SJCRH30 (cell line): Measurements from ENCODE around the gene VWA3A. TPM values are rescaled to one million over a fixed set of nuclear protein-coding genes. Genes with fewer than 3 reads are reported as not detected.

Source experiments
- DNase-seq, 2 experiments: peaks; one replicate each; pipeline ENCODE4 v3.0.0-alpha.2; 2015 to 2020
- H3K27ac ChIP-seq: fragments of 250-450 bp; sonication (Bioruptor Pico); 2 replicates; pipeline ENCODE4 v1.5.1; 2020; ENCODE audit warnings: mild to moderate bottlenecking, moderate library complexity
- H3K27me3 ChIP-seq: fragments of 250-450 bp; sonication (Bioruptor Pico); 2 replicates; pipeline ENCODE4 v1.5.1; 2020; ENCODE audit warnings: mild to moderate bottlenecking, moderate library complexity
- H3K36me3 ChIP-seq: fragments of 250-450 bp; sonication (Bioruptor Pico); 2 replicates; pipeline ENCODE4 v1.5.1; 2020; ENCODE audit warnings: mild to moderate bottlenecking, moderate library complexity
- H3K4me1 ChIP-seq: fragments of 250-450 bp; sonication (Bioruptor Pico); 2 replicates; pipeline ENCODE4 v1.5.1; 2020; ENCODE audit warnings: mild to moderate bottlenecking, moderate library complexity
- H3K4me3 ChIP-seq: fragments of 250-450 bp; sonication (Bioruptor Pico); 2 replicates; pipeline ENCODE4 v1.5.1; 2020; ENCODE audit warnings: mild to moderate bottlenecking, moderate library complexity
- H3K9me3 ChIP-seq: fragments of 250-450 bp; sonication (Bioruptor Pico); replicated peaks from 2 replicates; pipeline ENCODE4 v1.5.1; 2020; ENCODE audit warnings: mild to moderate bottlenecking, moderate library complexity
- total RNA-seq: library from RNA; depleted of rRNA; stranded (reverse); fragments of >200 nt; shearing (Covaris generic); gene quantifications from 2 replicates; pipeline ENCODE4 v1.2.3, GENCODE V29; 2014

Gene VWA3A
- total RNA-seq, 1 experiment from 2014 or later = not detected

DNA sequence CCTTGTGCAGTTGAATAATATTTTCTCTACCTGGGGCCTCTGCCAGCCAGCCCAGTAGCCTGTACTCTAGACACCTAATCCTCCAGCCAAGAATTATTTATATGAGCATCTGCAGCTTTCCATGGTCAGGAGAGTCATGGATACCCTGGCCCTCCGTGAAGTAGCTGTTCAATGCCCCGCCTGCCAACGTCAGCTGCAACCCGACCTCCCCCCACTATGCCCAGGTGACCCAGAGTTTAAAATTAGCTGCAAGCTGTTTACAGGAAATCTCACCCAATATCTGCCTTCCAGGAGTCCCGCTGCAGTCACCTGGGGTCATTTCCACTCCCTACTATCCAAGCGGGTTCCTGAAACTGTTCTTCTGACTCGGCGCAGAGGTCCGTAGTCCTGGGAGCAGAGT is 82.3 kb downstream of the VWA3A start:
- no peak for DNase-seq
- Histone ChIP-seq H3K36me3 (no peaks in the 10 kb centered on the region), H3K4me1 (no peaks in the 10 kb centered on the region), H3K27ac (no peak overlapping the region), H3K9me3 (no peaks in the 10 kb centered on the region), H3K4me3 (no peak overlapping the region), H3K27me3 (no peaks in the 10 kb centered on the region)

DNA sequence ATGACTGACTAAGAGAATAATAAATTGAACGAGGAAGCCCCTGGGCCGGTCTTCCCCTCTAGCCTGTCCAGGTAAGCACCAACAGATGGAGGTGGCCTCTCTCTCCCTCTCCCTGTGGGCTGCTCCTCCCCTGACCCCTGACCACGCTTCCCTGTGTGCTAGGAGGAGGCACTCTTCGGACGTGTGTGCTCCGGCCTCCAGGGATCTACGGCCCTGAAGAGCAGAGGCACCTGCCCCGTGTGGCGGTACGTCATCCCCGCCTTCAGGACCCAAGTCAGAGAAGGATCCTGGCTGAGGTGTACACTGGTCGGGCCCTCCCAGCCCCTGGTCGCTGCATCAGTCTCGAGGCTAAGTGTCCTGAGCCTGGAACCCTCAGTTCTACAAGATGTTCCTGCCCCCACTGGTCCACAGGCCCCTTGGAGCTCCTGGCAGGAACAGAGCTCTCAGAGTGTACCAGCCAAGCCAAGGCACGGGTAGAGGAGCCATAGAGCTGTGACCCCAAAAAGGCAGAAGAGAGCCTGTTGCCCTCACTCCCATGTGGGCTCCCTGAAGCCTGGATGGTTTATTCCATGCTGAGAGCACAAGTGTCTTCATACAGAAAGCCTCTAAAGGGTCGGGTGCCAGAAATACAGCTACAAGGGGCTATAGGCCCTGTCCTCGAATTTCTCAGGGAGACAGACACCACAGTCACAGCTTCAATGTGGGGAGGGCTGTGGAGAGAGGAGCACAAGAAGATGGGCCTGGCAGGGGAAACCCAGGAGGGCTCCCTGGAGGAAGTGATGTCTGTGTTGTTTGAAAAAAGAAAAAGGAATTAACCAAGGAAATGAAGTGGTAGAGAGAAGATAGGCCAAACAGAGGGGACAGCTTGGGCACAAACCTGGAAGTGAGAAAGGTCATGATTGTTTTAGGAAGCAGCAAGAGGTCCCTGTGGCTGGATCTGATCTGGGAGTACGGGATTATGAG is 85.9 kb downstream of the VWA3A start:
- Histone ChIP-seq H3K4me1 (no peaks in the 10 kb centered on the region), H3K27ac (no peak overlapping the region), H3K27me3 (no peaks in the 10 kb centered on the region), H3K4me3 (no peak overlapping the region), H3K9me3 (no peaks in the 10 kb centered on the region), H3K36me3 (no peaks in the 10 kb centered on the region)
- DNase-seq = no peak

DNA sequence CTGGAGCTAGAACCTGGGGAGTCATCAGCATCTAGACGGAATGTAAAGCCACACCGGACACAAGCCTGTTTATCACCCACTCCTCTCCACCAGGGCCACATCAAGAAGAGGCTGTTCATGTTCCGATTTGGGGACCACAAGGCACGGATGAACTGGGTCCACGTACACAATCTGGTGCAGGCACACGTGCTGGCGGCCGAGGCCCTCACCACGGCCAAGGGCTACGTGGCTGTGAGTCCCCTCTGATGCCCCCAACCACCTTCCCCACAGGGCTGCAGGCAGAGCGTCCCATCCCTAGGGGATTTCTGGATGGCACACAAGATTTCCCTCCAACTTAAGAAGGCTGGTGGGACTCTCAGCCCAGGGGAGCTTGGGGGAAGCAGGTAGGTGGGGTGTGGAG is 89.1 kb downstream of the VWA3A start:
- Histone ChIP-seq H3K27me3 (no peaks in the 10 kb centered on the region), H3K4me1 (no peaks in the 10 kb centered on the region), H3K9me3 (no peaks in the 10 kb centered on the region), H3K27ac (no peak overlapping the region), H3K4me3 (no peak overlapping the region), H3K36me3 (no peaks in the 10 kb centered on the region)
- DNase-seq = no peak

DNA sequence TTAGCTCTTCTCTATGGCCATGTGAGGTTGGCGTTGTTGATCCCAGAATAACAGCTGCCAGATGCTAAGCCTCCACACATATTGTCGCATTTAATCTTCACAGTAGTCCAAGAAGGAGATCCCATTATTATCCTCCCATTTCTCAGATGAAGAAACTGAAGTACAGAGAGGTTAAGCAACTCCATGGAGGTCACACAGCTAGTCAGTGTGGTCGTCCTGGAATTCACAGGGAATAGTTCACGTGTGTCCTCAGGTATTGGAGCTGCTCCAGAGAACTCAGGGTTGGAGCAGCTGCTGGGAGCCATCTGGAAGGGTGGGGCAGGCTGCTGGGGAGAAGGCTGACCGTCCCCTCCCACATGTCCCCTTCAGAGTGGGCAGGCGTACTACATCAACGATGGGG is 89.5 kb downstream of the VWA3A start:
- Histone ChIP-seq H3K4me3 (no peak overlapping the region), H3K9me3 (no peaks in the 10 kb centered on the region), H3K4me1 (no peaks in the 10 kb centered on the region), H3K36me3 (no peaks in the 10 kb centered on the region), H3K27ac (no peak overlapping the region), H3K27me3 (no peaks in the 10 kb centered on the region)
- no peak for DNase-seq

DNA sequence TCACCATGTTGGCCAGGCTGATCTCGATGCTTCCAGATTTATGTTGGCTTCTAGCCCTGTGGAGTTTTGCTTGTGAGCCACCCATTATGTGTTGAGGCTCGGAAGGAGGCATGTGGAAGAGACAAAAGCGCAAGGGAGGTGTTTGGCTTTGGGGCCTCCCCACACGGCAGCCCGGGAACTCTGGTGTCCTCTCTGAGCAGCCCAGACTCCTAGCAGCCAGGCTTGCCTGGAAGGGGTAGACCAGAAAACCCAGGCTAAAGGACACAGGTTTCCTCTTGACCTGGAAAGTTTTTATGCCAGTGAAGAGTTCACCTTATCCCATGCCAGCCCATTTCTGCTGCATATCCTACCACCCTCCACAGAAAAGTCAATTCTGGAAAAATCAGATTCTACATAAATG is 91.0 kb downstream of the VWA3A start:
- no peaks in the 10 kb centered on the region for H3K9me3 ChIP-seq
- H3K27me3 ChIP-seq = no peaks in the 10 kb centered on the region
- no peak for DNase-seq
- H3K36me3 ChIP-seq = no peaks in the 10 kb centered on the region
- no peak overlapping the region for H3K27ac ChIP-seq
- no peaks in the 10 kb centered on the region for H3K4me1 ChIP-seq
- H3K4me3 ChIP-seq = no peak overlapping the region

DNA sequence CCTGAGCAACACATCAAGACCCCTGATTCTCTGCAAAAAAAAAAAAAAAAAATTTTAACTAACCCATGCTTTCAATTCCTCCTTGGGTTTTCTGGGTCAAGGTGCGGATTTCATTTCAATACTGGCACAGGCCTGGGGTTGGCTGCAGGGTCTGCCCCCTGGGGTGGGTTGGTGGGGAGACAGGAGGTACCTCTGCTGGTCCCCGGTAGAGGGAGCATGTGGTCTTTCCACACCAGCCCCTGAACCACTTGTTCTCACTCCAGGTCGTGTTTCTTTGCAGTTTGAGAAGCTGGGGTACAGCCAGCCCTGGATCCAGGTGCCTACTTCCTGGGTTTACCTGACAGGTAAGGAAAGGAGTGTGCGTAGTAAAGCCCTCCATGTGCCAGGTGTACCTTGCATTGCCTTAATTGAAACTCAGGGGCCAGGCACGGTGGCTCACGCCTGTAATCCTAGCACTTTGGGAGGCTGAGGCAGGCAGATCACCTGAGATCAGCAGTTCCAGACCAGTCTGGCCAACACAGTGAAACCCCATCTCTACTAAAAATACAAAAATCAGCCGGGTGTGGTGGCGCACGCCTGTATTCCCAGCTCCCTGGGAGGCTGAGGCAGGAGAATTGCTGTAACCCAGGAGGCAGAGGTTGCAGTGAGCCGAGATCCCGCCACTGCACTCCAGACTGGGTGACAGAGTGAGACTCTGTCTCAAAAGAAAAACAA is 91.7 kb downstream of the VWA3A start:
- Histone ChIP-seq H3K27ac (no peak overlapping the region), H3K27me3 (no peaks in the 10 kb centered on the region), H3K36me3 (no peaks in the 10 kb centered on the region), H3K4me3 (no peak overlapping the region), H3K9me3 (no peaks in the 10 kb centered on the region), H3K4me1 (no peaks in the 10 kb centered on the region; the same call in 1 of the 2 replicates)
- DNase-seq = peak in 1 of 2 experiments; percentile 28

- Histone ChIP-seq H3K27ac (no peak overlapping the region), H3K4me3 (no peak overlapping the region), H3K27me3 (no peaks in the 10 kb centered on the region), H3K4me1 (no peaks in the 10 kb centered on the region; the same call in 1 of the 2 replicates), H3K9me3 (no peaks in the 10 kb centered on the region), H3K36me3 (no peaks in the 10 kb centered on the region)
- no peak for DNase-seq
Observed at GRCh38 chr16:22184615-22184968, 92.3 kb downstream of the VWA3A start.

DNA sequence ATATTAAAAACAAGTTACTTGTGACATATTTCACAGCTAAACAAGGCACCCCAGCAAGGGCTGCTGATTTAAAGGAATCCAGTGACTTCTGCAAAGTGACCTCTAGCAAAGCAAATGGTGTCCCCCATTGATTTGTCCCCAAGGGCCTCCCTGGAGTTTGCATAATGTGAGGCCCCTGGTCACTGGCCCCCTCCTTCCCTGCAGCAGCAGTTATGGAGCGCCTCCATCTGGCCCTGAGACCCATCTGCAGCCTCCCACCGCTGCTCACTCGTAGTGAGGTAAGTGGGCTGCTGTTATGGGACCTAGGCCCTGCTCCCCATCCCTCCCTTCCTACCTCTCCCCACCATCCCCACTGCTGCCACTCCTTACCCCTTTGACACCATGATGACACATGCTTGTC is 94.2 kb downstream of the VWA3A start:
- no peaks in the 10 kb centered on the region; the same call in 1 of the 2 replicates for H3K4me1 ChIP-seq
- no peak overlapping the region for H3K27ac ChIP-seq
- H3K9me3 ChIP-seq = no peaks in the 10 kb centered on the region
- no peaks in the 10 kb centered on the region for H3K27me3 ChIP-seq
- DNase-seq = peak in 1 of 2 experiments; percentile 28
- no peaks in the 10 kb centered on the region for H3K36me3 ChIP-seq
- H3K4me3 ChIP-seq = no peak overlapping the region

DNA sequence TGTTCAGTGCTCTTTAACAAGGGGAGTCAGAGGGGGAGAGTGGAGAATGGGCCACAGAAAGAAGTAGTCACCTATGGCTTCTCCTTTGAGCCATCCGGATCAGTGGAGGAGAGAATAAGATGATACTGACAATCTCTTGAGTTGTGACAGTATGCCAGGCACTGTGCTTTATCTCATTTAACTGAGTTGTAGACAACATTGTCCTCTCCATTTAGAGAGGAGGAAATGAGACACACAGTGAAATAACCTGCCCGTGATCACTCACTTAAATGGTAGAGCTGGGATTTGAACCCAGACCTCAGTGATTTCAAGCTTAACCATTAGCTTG is 95.9 kb downstream of the VWA3A start:
- no peaks in the 10 kb centered on the region; the same call in 1 of the 2 replicates for H3K4me1 ChIP-seq
- no peak overlapping the region for H3K27ac ChIP-seq
- no peak for DNase-seq
- H3K27me3 ChIP-seq = no peaks in the 10 kb centered on the region
- H3K4me3 ChIP-seq = no peak overlapping the region
- no peaks in the 10 kb centered on the region for H3K36me3 ChIP-seq
- no peaks in the 10 kb centered on the region for H3K9me3 ChIP-seq

DNA sequence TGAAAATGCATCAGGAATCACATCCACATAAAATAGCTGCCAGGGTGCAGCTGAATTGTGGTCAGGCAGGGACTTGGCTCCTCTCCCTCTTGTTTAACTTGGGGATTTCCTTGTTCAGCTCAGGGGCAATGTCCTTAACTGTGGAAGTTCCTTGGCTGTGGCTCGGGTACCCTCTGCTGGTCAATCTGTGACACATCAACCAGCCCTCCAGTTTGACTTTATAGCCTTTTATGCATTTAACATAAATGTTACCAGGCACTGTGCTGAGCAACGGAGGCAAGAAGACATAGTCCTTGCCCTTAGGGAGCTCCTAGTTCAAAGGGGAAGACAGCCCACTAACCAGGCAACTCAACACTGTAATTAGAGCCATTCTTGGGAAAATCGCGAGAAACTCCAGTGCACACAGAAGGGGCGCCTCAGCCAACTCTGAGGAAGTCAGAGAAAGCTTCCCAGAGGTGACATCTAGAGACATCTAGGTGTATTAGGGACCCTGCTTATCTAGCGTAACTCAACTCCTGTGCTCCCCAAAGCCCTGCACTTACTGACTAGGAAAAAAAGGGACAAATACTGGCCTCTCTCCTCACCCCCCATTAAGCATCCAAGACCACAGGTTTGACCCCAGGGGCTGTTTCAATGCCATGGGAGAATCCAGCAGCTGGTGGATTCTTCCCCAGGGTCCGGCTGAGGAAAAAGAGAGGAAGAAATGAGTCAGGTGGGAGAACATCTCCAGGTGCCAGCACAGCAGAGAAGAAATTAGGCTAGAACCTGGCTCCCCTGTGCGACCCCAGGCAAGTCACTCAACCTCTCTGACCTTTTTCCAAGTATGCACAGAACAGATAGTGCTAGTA is 96.5 kb downstream of the VWA3A start:
- peak; percentile 72 to 87 for DNase-seq
- H3K36me3 ChIP-seq = no peaks in the 10 kb centered on the region
- no peak overlapping the region for H3K4me3 ChIP-seq
- no peaks in the 10 kb centered on the region; the same call in 1 of the 2 replicates for H3K4me1 ChIP-seq
- H3K27ac ChIP-seq = no peak overlapping the region
- no peaks in the 10 kb centered on the region for H3K27me3 ChIP-seq
- no peaks in the 10 kb centered on the region for H3K9me3 ChIP-seq

DNA sequence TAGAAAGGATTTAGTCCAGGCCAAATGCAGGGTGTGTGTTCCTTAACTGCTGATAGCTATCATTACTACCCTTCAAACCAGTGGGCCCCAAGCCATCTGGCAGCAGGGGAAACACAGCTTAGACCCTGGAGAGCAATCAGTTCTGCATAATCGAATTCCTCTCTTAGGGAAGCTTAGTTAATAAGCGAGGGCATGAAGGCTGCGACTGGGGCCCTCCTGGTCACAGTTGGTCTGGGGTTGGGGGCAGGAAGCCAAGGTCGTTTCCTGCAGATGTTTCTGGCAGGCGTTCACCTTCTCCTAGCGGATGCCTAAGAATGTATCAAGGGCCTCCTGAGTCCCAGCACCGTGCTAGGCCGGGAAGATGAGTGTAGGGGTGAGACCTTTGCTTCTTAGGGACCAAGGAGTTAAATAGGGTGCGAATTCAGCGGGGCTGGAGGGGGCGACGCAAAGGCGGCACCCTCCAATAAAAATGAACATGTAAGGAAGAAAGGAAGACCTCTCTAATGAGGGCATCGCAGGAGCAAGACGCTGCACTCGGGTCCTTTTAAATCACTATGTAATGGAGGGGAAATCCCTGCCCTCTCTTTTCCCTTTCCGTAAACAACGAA is 97.2 kb downstream of the VWA3A start:
- no peak overlapping the region for H3K27ac ChIP-seq
- peak in 1 of 2 experiments; percentile 33 for DNase-seq

GRCh38 chr16:22190081-22190775 is 97.9 kb downstream of the VWA3A start:
- Histone ChIP-seq H3K27me3 (no peaks in the 10 kb centered on the region), H3K27ac (no peak overlapping the region), H3K36me3 (no peaks in the 10 kb centered on the region), H3K4me3 (peak overlapping the region; percentile 66), H3K9me3 (no peaks in the 10 kb centered on the region), H3K4me1 (no peaks in the 10 kb centered on the region; the same call in 1 of the 2 replicates)
- peak; percentile 99 for DNase-seq

More for the DNA sequence above, 97.2 kb downstream of the VWA3A start:
- no peaks in the 10 kb centered on the region; the same call in 1 of the 2 replicates for H3K4me1 ChIP-seq
- H3K27me3 ChIP-seq = no peaks in the 10 kb centered on the region
- H3K36me3 ChIP-seq = no peaks in the 10 kb centered on the region
- peak overlapping the region; percentile 66 for H3K4me3 ChIP-seq
- no peaks in the 10 kb centered on the region for H3K9me3 ChIP-seq

GRCh38 chr16:22190776-22191531 is 98.6 kb downstream of the VWA3A start:
- Histone ChIP-seq H3K27me3 (no peaks in the 10 kb centered on the region), H3K4me3 (peak overlapping the region; percentile 66), H3K9me3 (no peaks in the 10 kb centered on the region), H3K36me3 (no peaks in the 10 kb centered on the region), H3K27ac (peak overlapping the region; percentile 58), H3K4me1 (no peaks in the 10 kb centered on the region; the same call in 1 of the 2 replicates)
- peak; percentile 97 to 99 for DNase-seq
